ENCODE data around the gene FBXO11.

DNA sequence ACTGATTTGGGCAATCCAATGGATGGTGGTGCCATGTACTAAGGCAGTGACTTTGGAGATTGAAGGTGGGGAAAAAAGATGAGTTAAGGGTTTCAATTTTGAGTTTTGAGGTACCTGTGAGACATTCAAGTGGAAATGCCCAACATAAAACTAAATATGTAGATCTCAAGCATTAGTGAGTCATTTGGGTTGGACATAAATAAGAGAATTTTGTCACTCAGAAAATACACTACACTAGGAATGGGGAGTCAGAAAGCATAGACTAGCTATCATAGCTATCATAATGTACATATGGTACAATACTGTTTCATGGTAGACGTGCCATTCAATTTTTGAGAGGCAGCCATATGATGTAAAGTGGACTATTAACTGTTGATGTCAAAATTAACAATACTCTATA is 56.1 kb downstream of the FBXO11 start:
- TF ChIP-seq, protein P1, sequence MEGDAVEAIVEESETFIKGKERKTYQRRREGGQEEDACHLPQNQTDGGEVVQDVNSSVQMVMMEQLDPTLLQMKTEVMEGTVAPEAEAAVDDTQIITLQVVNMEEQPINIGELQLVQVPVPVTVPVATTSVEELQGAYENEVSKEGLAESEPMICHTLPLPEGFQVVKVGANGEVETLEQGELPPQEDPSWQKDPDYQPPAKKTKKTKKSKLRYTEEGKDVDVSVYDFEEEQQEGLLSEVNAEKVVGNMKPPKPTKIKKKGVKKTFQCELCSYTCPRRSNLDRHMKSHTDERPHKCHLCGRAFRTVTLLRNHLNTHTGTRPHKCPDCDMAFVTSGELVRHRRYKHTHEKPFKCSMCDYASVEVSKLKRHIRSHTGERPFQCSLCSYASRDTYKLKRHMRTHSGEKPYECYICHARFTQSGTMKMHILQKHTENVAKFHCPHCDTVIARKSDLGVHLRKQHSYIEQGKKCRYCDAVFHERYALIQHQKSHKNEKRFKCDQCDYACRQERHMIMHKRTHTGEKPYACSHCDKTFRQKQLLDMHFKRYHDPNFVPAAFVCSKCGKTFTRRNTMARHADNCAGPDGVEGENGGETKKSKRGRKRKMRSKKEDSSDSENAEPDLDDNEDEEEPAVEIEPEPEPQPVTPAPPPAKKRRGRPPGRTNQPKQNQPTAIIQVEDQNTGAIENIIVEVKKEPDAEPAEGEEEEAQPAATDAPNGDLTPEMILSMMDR (IDR thresholded peaks at IDR 0.05): no peak
- no peak for TF ChIP-seq POLR2A (IDR thresholded peaks at IDR 0.05; ENCODE audit: low read depth)
- TF ChIP-seq POLR2AphosphoS5 (IDR thresholded peaks at IDR 0.05): no peak
